ENCODE data around the gene ABCF1.

Gene ABCF1

GRCh38 chr6:30590509-30590908 lies 19.3 kb downstream of the ABCF1 start:
- TF ChIP-seq POLR2A (IDR thresholded peaks at IDR 0.05; ENCODE audit: low read depth, low read length) = 0 out of 2 replicates have a peak, but pooled peaks have one; percentile 6
- no peak for TF ChIP-seq POLR2AphosphoS5 (IDR thresholded peaks at IDR 0.05; ENCODE audit: low read depth, low read length)

GRCh38 chr6:30591008-30591407 lies 19.8 kb downstream of the ABCF1 start:
- FAIRE-seq = no peak
- no peak for DNase-seq (ENCODE audit: insufficient read length)
- TF ChIP-seq POLR2AphosphoS5 (IDR thresholded peaks at IDR 0.05; ENCODE audit: low read depth, low read length) = no peak
- TF ChIP-seq POLR2A (IDR thresholded peaks at IDR 0.05; ENCODE audit: low read depth, low read length) = no peak
- no peak for TF ChIP-seq TAF1 (IDR thresholded peaks at IDR 0.05; ENCODE audit: borderline replicate concordance, low read depth, low read length)

More at GRCh38 chr6:30590509-30590908, 19.3 kb downstream of the ABCF1 start:
- FAIRE-seq (no peak), DNase-seq (ENCODE audit: insufficient read length) (no peak)

GRCh38 chr6:30592287-30592686 lies 21.0 kb downstream of the ABCF1 start:
- DNase-seq (ENCODE audit: insufficient read length) (no peak), FAIRE-seq (no peak)
- no peak for TF ChIP-seq POLR2AphosphoS5 (IDR thresholded peaks at IDR 0.05; ENCODE audit: low read depth, low read length)
- no peak for TF ChIP-seq TAF1 (IDR thresholded peaks at IDR 0.05; ENCODE audit: borderline replicate concordance, low read depth, low read length)
- no peak for TF ChIP-seq POLR2A (IDR thresholded peaks at IDR 0.05; ENCODE audit: low read depth, low read length)

GRCh38 chr6:30597315-30598144 lies 26.3 kb downstream of the ABCF1 start:
- DNase-seq (ENCODE audit: insufficient read length) (peak; percentile 62), FAIRE-seq (peak; percentile 86)

- FAIRE-seq = no peak
- no peak for TF ChIP-seq TAF1 (IDR thresholded peaks at IDR 0.05; ENCODE audit: borderline replicate concordance, low read depth, low read length)
- TF ChIP-seq POLR2A (IDR thresholded peaks at IDR 0.05; ENCODE audit: low read depth, low read length) = no peak
- TF ChIP-seq POLR2AphosphoS5 (IDR thresholded peaks at IDR 0.05; ENCODE audit: low read depth, low read length) = no peak
Observed at GRCh38 chr6:30598912-30599624, 27.8 kb downstream of the ABCF1 start.

GRCh38 chr6:30599625-30600324 lies 28.5 kb downstream of the ABCF1 start:
- no peak for FAIRE-seq
- no peak for DNase-seq (ENCODE audit: insufficient read length)

More at GRCh38 chr6:30598912-30599624, 27.8 kb downstream of the ABCF1 start:
- no peak for DNase-seq (ENCODE audit: insufficient read length)

GRCh38 chr6:30600451-30600961 lies 29.3 kb downstream of the ABCF1 start:
- no peak for DNase-seq (ENCODE audit: insufficient read length)
- no peak for TF ChIP-seq TAF1 (IDR thresholded peaks at IDR 0.05; ENCODE audit: borderline replicate concordance, low read depth, low read length)
- no peak for FAIRE-seq

More at GRCh38 chr6:30599625-30600324, 28.5 kb downstream of the ABCF1 start:
- no peak for TF ChIP-seq POLR2A (IDR thresholded peaks at IDR 0.05; ENCODE audit: low read depth, low read length)
- TF ChIP-seq TAF1 (IDR thresholded peaks at IDR 0.05; ENCODE audit: borderline replicate concordance, low read depth, low read length) = no peak
- no peak for TF ChIP-seq POLR2AphosphoS5 (IDR thresholded peaks at IDR 0.05; ENCODE audit: low read depth, low read length)

GRCh38 chr6:30601436-30601814 lies 30.2 kb downstream of the ABCF1 start:
- DNase-seq (ENCODE audit: insufficient read length) = no peak
- FAIRE-seq = no peak
- TF ChIP-seq POLR2A (IDR thresholded peaks at IDR 0.05; ENCODE audit: low read depth, low read length) (no peak), POLR2AphosphoS5 (IDR thresholded peaks at IDR 0.05; ENCODE audit: low read depth, low read length) (no peak)

GRCh38 chr6:30601815-30602641 lies 30.8 kb downstream of the ABCF1 start:
- FAIRE-seq = no peak
- no peak for TF ChIP-seq POLR2A (IDR thresholded peaks at IDR 0.05; ENCODE audit: low read depth, low read length)
- no peak for DNase-seq (ENCODE audit: insufficient read length)

GRCh38 chr6:30603961-30604360 lies 32.7 kb downstream of the ABCF1 start:
- no peak for TF ChIP-seq POLR2AphosphoS5 (IDR thresholded peaks at IDR 0.05; ENCODE audit: low read depth, low read length)
- no peak for TF ChIP-seq POLR2A (IDR thresholded peaks at IDR 0.05; ENCODE audit: low read depth, low read length)
- TF ChIP-seq TAF1 (IDR thresholded peaks at IDR 0.05; ENCODE audit: borderline replicate concordance, low read depth, low read length) = no peak
- DNase-seq (ENCODE audit: insufficient read length) (no peak), FAIRE-seq (no peak)

GRCh38 chr6:30610065-30610464 lies 38.8 kb downstream of the ABCF1 start:
- DNase-seq (ENCODE audit: insufficient read length) = no peak
- FAIRE-seq = no peak
- TF ChIP-seq POLR2A (IDR thresholded peaks at IDR 0.05; ENCODE audit: low read depth, low read length) = no peak
- no peak for TF ChIP-seq POLR2AphosphoS5 (IDR thresholded peaks at IDR 0.05; ENCODE audit: low read depth, low read length)
- no peak for TF ChIP-seq TAF1 (IDR thresholded peaks at IDR 0.05; ENCODE audit: borderline replicate concordance, low read depth, low read length)
